RWPE2 (cell line): ENCODE results near the gene RAB20.

Source experiments
- ATAC-seq: fragments of 200-7000 bp; cut with Tn5 transposase; 3 replicates; pipeline ENCODE4 v1.9.1; 2021; ENCODE audit warnings: low read depth
- DNase-seq: peaks from one replicate; pipeline ENCODE4 v3.0.0-alpha.2; 2020; ENCODE audit warnings: low spot score
- H3K27ac ChIP-seq: fragments of 450-650 bp; 2 replicates; pipeline ENCODE4 v1.5.1; 2017; ENCODE audit warnings: mild to moderate bottlenecking; ENCODE audit not compliant: poor library complexity, severe bottlenecking
- H3K27me3 ChIP-seq: fragments of 250-450 bp; sonication (Bioruptor Pico); 2 replicates; pipeline ENCODE4 v1.5.1; 2021; ENCODE audit warnings: mild to moderate bottlenecking, moderate library complexity; ENCODE audit not compliant: insufficient read depth, poor library complexity, severe bottlenecking
- H3K36me3 ChIP-seq: fragments of 250-450 bp; sonication (Bioruptor Pico); 2 replicates; pipeline ENCODE4 v1.5.1; 2020; ENCODE audit warnings: low read depth, mild to moderate bottlenecking, moderate library complexity
- H3K4me1 ChIP-seq: fragments of 250-450 bp; sonication (Bioruptor Pico); 2 replicates; pipeline ENCODE4 v1.5.1; 2021; ENCODE audit warnings: mild to moderate bottlenecking, moderate library complexity; ENCODE audit not compliant: insufficient read depth, poor library complexity, severe bottlenecking
- H3K4me3 ChIP-seq: fragments of 250-450 bp; sonication (Bioruptor Pico); 2 replicates; pipeline ENCODE4 v1.5.1; 2021; ENCODE audit warnings: mild to moderate bottlenecking, moderate library complexity; ENCODE audit not compliant: severe bottlenecking
- H3K9me3 ChIP-seq: fragments of 250-450 bp; sonication (Bioruptor Pico); 2 replicates; pipeline ENCODE4 v1.5.1; 2021; ENCODE audit warnings: mild to moderate bottlenecking, moderate library complexity; ENCODE audit not compliant: severe bottlenecking
- TF ChIP-seq, protein P1 (sequence below): fragments of 450-650 bp; IDR thresholded peaks from one replicate; pipeline ENCODE4 v1.5.1; 2017; ENCODE audit warnings: mild to moderate bottlenecking, moderate library complexity; ENCODE audit not compliant: poor library complexity, severe bottlenecking

RAB20 gene

DNA sequence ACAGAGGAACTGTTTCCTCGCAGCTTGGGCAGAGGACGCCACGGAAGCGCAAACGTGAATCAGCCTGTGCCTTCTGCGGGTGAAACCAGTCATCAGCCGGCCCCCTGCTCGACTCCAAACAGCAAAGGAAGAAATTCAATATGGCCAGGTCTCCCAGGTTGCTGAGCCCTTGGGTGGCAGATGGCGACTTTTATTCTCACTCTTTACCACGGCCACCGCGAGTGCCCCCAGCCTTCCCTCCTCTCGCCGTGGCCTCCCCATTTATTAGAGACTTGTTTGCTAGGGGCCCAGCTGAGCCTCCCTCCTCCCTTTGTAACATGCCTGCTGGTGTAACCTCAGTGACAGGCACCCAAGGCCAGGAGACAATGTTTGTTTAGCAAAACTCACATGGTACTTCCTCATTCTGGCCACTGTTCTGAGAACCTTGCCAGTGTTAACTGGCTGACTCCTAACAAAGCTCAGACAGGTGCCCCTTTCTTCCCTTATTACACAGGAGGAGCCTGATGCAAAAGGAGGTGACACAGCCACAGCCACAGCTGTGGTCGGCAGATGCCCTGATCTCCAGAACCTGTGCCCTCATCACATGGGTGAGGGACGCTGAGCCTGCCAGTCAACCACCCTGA is 5.8 kb downstream of the RAB20 start:
- Histone ChIP-seq H3K9me3 (no peaks in the 10 kb centered on the region), H3K27me3 (no peaks in the 10 kb centered on the region), H3K4me1 (peaks cover 4% of the 10 kb centered on the region), H3K4me3 (no peak overlapping the region), H3K27ac (no peak overlapping the region), H3K36me3 (no peaks in the 10 kb centered on the region; the same call in 1 of the 2 replicates)
- ATAC-seq (no peak), DNase-seq (no peak)
- TF ChIP-seq, protein P1, sequence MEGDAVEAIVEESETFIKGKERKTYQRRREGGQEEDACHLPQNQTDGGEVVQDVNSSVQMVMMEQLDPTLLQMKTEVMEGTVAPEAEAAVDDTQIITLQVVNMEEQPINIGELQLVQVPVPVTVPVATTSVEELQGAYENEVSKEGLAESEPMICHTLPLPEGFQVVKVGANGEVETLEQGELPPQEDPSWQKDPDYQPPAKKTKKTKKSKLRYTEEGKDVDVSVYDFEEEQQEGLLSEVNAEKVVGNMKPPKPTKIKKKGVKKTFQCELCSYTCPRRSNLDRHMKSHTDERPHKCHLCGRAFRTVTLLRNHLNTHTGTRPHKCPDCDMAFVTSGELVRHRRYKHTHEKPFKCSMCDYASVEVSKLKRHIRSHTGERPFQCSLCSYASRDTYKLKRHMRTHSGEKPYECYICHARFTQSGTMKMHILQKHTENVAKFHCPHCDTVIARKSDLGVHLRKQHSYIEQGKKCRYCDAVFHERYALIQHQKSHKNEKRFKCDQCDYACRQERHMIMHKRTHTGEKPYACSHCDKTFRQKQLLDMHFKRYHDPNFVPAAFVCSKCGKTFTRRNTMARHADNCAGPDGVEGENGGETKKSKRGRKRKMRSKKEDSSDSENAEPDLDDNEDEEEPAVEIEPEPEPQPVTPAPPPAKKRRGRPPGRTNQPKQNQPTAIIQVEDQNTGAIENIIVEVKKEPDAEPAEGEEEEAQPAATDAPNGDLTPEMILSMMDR = no peak

DNA sequence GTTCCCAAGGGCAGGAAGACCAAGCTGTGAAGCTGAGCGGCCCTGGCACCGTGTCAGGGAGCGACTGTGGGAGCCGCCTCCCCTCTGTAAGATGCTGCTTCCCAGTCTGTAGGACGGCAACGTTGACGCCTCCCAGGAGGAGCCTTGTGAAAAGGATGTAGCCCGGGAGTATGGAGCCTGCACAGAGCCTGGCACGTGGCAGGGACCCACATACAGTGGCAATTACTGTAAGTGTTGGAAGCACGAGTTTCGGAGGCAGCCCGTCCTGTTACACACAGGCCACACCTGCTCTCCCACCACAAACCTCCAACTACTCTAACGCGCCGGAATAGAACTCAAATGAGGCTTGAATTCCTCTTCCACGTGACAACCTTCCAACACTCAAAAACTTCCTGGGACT is 6.6 kb downstream of the RAB20 start:
- no peaks in the 10 kb centered on the region; the same call in 1 of the 2 replicates for H3K36me3 ChIP-seq
- no peaks in the 10 kb centered on the region for H3K9me3 ChIP-seq
- H3K4me1 ChIP-seq = no peaks in the 10 kb centered on the region
- no peaks in the 10 kb centered on the region for H3K27me3 ChIP-seq
- H3K4me3 ChIP-seq = no peak overlapping the region
- DNase-seq (no peak), ATAC-seq (no peak)
- TF ChIP-seq, protein P1 = no peak
- no peak overlapping the region for H3K27ac ChIP-seq

DNA sequence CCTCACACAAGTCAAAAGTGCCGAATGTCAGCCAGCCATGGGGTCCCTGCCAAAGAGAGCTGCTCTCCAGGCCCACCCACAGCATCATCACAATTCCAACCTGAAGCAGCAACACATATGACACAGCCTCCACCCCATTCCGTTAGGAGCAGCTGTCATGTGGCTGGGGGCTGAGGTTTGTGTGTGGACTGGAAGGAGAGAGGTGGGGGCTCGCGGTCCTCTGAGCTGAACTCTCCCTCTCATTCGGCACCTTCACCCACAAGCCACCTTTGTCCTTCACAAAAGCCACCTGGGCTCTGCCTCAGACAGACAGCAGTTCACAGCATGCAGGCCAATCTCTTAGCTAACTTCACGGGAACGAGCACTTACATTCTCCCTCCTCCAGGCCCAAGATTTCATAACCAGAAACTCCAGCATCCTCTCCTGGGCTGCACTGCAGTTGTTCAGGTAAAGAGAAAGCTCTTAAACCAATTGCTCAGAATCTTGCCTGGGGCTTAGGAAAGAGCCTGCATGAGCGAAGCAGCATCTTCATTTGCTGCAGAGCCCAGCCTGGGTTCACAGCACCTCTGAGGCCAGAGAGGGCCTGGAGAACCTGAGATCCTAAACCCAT is 7.2 kb downstream of the RAB20 start:
- ATAC-seq = no peak
- H3K27ac ChIP-seq = no peak overlapping the region
- H3K9me3 ChIP-seq = no peaks in the 10 kb centered on the region
- H3K27me3 ChIP-seq = no peaks in the 10 kb centered on the region
- no peak for DNase-seq
- no peak overlapping the region for H3K4me3 ChIP-seq
- no peaks in the 10 kb centered on the region; the same call in 1 of the 2 replicates for H3K36me3 ChIP-seq
- TF ChIP-seq, protein P1 = no peak
- no peaks in the 10 kb centered on the region for H3K4me1 ChIP-seq

DNA sequence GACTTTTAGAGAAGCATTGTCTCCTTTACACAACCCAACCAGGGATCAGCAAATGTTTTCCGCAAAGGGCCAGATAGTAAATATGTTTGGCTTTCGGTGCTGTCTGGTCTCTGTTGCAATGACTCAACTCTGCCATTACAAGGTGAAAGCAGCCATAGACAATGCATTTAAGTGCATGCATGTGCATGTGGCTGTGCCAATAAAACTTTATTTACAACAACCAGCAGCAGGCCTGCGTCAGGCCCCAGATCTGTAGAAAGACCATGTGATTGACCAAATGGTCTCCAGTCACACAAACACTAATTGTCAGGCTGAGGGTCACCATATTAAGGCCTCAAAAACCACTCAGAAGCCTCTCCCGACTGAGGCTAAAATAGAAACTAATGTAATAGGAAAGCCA is 8.1 kb downstream of the RAB20 start:
- ATAC-seq (no peak), DNase-seq (no peak)
- no peak overlapping the region for H3K27ac ChIP-seq
- H3K36me3 ChIP-seq = no peaks in the 10 kb centered on the region; the same call in 1 of the 2 replicates
- H3K9me3 ChIP-seq = no peaks in the 10 kb centered on the region
- no peaks in the 10 kb centered on the region for H3K4me1 ChIP-seq
- TF ChIP-seq, protein P1 = no peak
- no peak overlapping the region for H3K4me3 ChIP-seq
- H3K27me3 ChIP-seq = no peaks in the 10 kb centered on the region

DNA sequence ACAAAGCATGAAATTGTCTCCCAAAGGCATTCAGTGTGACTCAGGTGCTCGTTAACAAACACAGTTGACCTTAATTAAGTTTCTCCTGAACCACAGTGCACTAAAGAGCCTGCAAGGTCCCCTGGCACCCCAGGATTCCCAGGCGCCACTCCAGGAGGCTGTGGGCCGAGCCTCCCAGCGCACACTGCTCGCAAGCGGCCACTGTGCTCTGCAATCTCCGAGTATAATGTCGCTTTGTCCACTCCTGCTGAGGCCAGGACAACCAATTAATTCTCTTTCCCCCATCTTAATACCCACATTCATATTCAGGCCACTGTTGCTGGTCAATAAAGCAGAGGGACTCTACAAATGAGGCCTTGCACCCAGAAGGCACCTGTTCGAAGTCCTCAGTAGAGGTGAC is 8.8 kb downstream of the RAB20 start:
- no peaks in the 10 kb centered on the region for H3K27me3 ChIP-seq
- H3K4me1 ChIP-seq = no peaks in the 10 kb centered on the region
- H3K9me3 ChIP-seq = no peaks in the 10 kb centered on the region
- DNase-seq (no peak), ATAC-seq (no peak)
- H3K36me3 ChIP-seq = no peaks in the 10 kb centered on the region; the same call in 1 of the 2 replicates
- H3K27ac ChIP-seq = no peak overlapping the region
- no peak overlapping the region for H3K4me3 ChIP-seq
- TF ChIP-seq, protein P1 = no peak
